ENCODE measurements around the gene HCK.
"Not testable (repeated sequence)": the region's sequence is repeated elsewhere in the genome, so short reads cannot be mapped to it uniquely, and the experiment has no call there.

GRCh38 chr20:32118427-32118826 lies 66.4 kb downstream of the HCK start:
- TF ChIP-seq EZH2 (IDR thresholded peaks at IDR 0.05; ENCODE audit: borderline replicate concordance, low read length); CTCF (conservative IDR thresholded peaks at IDR 0.05 in 1 of 2, IDR thresholded peaks at IDR 0.05 in 1 of 2; ENCODE audit: extremely low read depth in 1 of 2, insufficient read depth in 1 of 2, low read depth in 1 of 2, low read length in 2 of 2): not testable (repeated sequence)

Data from mammary epithelial cell (primary cell).